ENCODE measurements around the gene NOL3. TPM values are rescaled to one million over a fixed set of nuclear protein-coding genes. Genes with fewer than 3 reads are reported as not detected.

NOL3 gene
- total RNA-seq, 6 experiments from 2014 or later: 21.5 to 44.3 (median 28.1) TPM

GRCh38 chr16:67146523-67147357 lies 23.6 kb upstream of the NOL3 start:
- no peak overlapping the region for H3K27ac ChIP-seq
- 100% methylated on average over 2 of the region's 7 CpGs for WGBS (ENCODE audit: insufficient coverage, low coverage, low lambda C conversion rate, missing lambda C conversion rate)
- H3K4me1 ChIP-seq: peaks cover 0 to 15% (median 0%) of the 10 kb centered on the region in 4 donors
- DNase-seq (peak in 1 of 3 donors; percentile 31), ATAC-seq (no peak)
- intact Hi-C loops (cut with DNase I): no loop called here
- no peak overlapping the region for H3K4me3 ChIP-seq
- TF ChIP-seq POLR2A (IDR thresholded peaks at IDR 0.05): no peak
- TF ChIP-seq CTCF (IDR thresholded peaks at IDR 0.05): no peak
- H3K36me3 ChIP-seq: peaks cover 6 to 69% (median 40%) of the 10 kb centered on the region in 4 donors
- H3K9me3 ChIP-seq: no peaks in the 10 kb centered on the region
- H3K27me3 ChIP-seq: no peaks in the 10 kb centered on the region

- no CpG with 5 or more reads among the region's 4 CpGs for WGBS (ENCODE audit: insufficient coverage, low coverage, low lambda C conversion rate, missing lambda C conversion rate)
- DNase-seq (no peak), ATAC-seq (no peak)
- Histone ChIP-seq H3K4me3 (no peak overlapping the region), H3K27ac (no peak overlapping the region), H3K4me1 (peaks cover 0 to 15% (median 0%) of the 10 kb centered on the region in 4 donors), H3K27me3 (no peaks in the 10 kb centered on the region), H3K9me3 (no peaks in the 10 kb centered on the region), H3K36me3 (peaks cover 6 to 60% (median 33%) of the 10 kb centered on the region in 4 donors)
- TF ChIP-seq CTCF (IDR thresholded peaks at IDR 0.05) (no peak), POLR2A (IDR thresholded peaks at IDR 0.05) (no peak)
- intact Hi-C loops (cut with DNase I): no loop called here
Observed at GRCh38 chr16:67147437-67148140, 22.7 kb upstream of the NOL3 start.

GRCh38 chr16:67148221-67148620 lies 22.1 kb upstream of the NOL3 start:
- no peak for ATAC-seq
- intact Hi-C loops (cut with DNase I): no loop called here
- 80% methylated on average over 2 of the region's 2 CpGs for WGBS (ENCODE audit: insufficient coverage, low coverage, low lambda C conversion rate, missing lambda C conversion rate)
- Histone ChIP-seq H3K9me3 (no peaks in the 10 kb centered on the region), H3K4me1 (peaks cover 0 to 15% (median 0%) of the 10 kb centered on the region in 4 donors), H3K36me3 (peaks cover 6 to 54% (median 29%) of the 10 kb centered on the region in 4 donors), H3K27ac (no peak overlapping the region), H3K4me3 (no peak overlapping the region), H3K27me3 (no peaks in the 10 kb centered on the region)
- TF ChIP-seq CTCF (IDR thresholded peaks at IDR 0.05) (no peak), POLR2A (IDR thresholded peaks at IDR 0.05) (no peak)
- DNase-seq: no peak

- Histone ChIP-seq H3K27me3 (no peaks in the 10 kb centered on the region), H3K36me3 (peaks cover 6 to 49% (median 25%) of the 10 kb centered on the region in 4 donors), H3K27ac (no peak overlapping the region), H3K4me3 (no peak overlapping the region), H3K9me3 (no peaks in the 10 kb centered on the region), H3K4me1 (peaks cover 0 to 15% (median 0%) of the 10 kb centered on the region in 4 donors)
- DNase-seq: peak in 1 of 3 donors; percentile 45
- 92% methylated on average over 5 of the region's 11 CpGs for WGBS (ENCODE audit: insufficient coverage, low coverage, low lambda C conversion rate, missing lambda C conversion rate)
- intact Hi-C loops (cut with DNase I): no loop called here
- TF ChIP-seq POLR2A (IDR thresholded peaks at IDR 0.05) (no peak), CTCF (IDR thresholded peaks at IDR 0.05) (no peak)
- ATAC-seq: peak in 1 of 4 donors; percentile 3
Observed at GRCh38 chr16:67148656-67149275, 21.6 kb upstream of the NOL3 start.

All from right lobe of liver (tissue), 6 donors.